ENCODE results near the gene SLK.

SLK gene

GRCh38 chr10:103991393-103992128, 24.6 kb downstream of the SLK start:
- no peak for DNase-seq

GRCh38 chr10:103995134-103995533, 28.2 kb downstream of the SLK start:
- DNase-seq, result no peak

- no peak for DNase-seq
Measured at GRCh38 chr10:103998805-103999204, 31.9 kb downstream of the SLK start.

GRCh38 chr10:104002911-104003310, 36.0 kb downstream of the SLK start:
- DNase-seq, result no peak

GRCh38 chr10:104005172-104005863, 38.4 kb downstream of the SLK start:
- DNase-seq, result no peak

GRCh38 chr10:104011904-104012303, 45.0 kb downstream of the SLK start:
- no peak for DNase-seq

GRCh38 chr10:104013489-104013888, 46.5 kb downstream of the SLK start:
- DNase-seq, result no peak

- no peak for DNase-seq
Measured at GRCh38 chr10:104014176-104014575, 47.2 kb downstream of the SLK start.

GRCh38 chr10:104016661-104017060, 49.7 kb downstream of the SLK start:
- no peak for DNase-seq

GRCh38 chr10:104018471-104018870, 51.5 kb downstream of the SLK start:
- DNase-seq, result no peak

GRCh38 chr10:104020020-104020419, 53.1 kb downstream of the SLK start:
- no peak for DNase-seq

- DNase-seq, result no peak
Measured at GRCh38 chr10:104021246-104021645, 54.3 kb downstream of the SLK start.

- no peak for DNase-seq
Measured at GRCh38 chr10:104022026-104022425, 55.1 kb downstream of the SLK start.

GRCh38 chr10:104025524-104025923, 58.6 kb downstream of the SLK start:
- no peak for DNase-seq

GRCh38 chr10:104026762-104027161, 59.8 kb downstream of the SLK start:
- no peak for DNase-seq

GRCh38 chr10:104028146-104028545, 61.2 kb downstream of the SLK start:
- peak; percentile 23 for DNase-seq

GRCh38 chr10:104028823-104029520, 62.0 kb downstream of the SLK start:
- no peak for DNase-seq

- no peak for DNase-seq
Measured at GRCh38 chr10:104029521-104029860, 62.6 kb downstream of the SLK start.

GRCh38 chr10:104031631-104032030, 64.7 kb downstream of the SLK start:
- no peak for DNase-seq

- DNase-seq, result no peak
Measured at GRCh38 chr10:104032144-104032775, 65.3 kb downstream of the SLK start.

- no peak for DNase-seq
Measured at GRCh38 chr10:104033401-104033930, 66.5 kb downstream of the SLK start.

- DNase-seq, result no peak
Measured at GRCh38 chr10:104033966-104034365, 67.0 kb downstream of the SLK start.

Data from activated T-cell treated with anti-CD3 and anti-CD28 coated beads for 4 hours (primary cell).